D721Med (cell line): Measurements from ENCODE around the gene LHFPL6.

Source experiments
- DNase-seq: peaks from one replicate; pipeline ENCODE4 v3.0.0; 2011; ENCODE audit warnings: low spot score; ENCODE audit not compliant: insufficient read length
- FAIRE-seq: peaks from 2 replicates; lab custom pipeline; 2011; peaks lifted over from hg19 to GRCh38; lab: Jason Lieb, UNC
- CTCF ChIP-seq: IDR thresholded peaks from 2 replicates; pipeline ENCODE4 v1.5.1; 2012; ENCODE audit warnings: mild to moderate bottlenecking, control low read depth; ENCODE audit not compliant: insufficient read depth; ENCODE audit errors: missing control alignments

Gene LHFPL6

GRCh38 chr13:39559847-39560246 lies 43.1 kb downstream of the LHFPL6 start:
- DNase-seq (no peak), FAIRE-seq (no peak)
- TF ChIP-seq CTCF: no peak

GRCh38 chr13:39557285-39557955 lies 45.6 kb downstream of the LHFPL6 start:
- no peak for FAIRE-seq
- TF ChIP-seq CTCF: no peak
- no peak for DNase-seq

- FAIRE-seq: no peak
These were observed 46.1 kb downstream of the LHFPL6 start for GRCh38 chr13:39556866-39557265.

GRCh38 chr13:39554371-39554770 lies 48.6 kb downstream of the LHFPL6 start:
- DNase-seq (no peak), FAIRE-seq (no peak)
- no peak for TF ChIP-seq CTCF

More at GRCh38 chr13:39556866-39557265, 46.1 kb downstream of the LHFPL6 start:
- no peak for DNase-seq
- no peak for TF ChIP-seq CTCF

- FAIRE-seq: no peak
- no peak for DNase-seq
- TF ChIP-seq CTCF: no peak
These were observed 50.7 kb downstream of the LHFPL6 start for GRCh38 chr13:39552246-39552645.

- FAIRE-seq (no peak), DNase-seq (no peak)
- no peak for TF ChIP-seq CTCF
These were observed 52.1 kb downstream of the LHFPL6 start for GRCh38 chr13:39550931-39551330.

GRCh38 chr13:39547108-39547507 lies 55.9 kb downstream of the LHFPL6 start:
- no peak for TF ChIP-seq CTCF
- no peak for DNase-seq
- no peak for FAIRE-seq
